CD4-positive, CD25-positive, alpha-beta regulatory T cell (primary cell): ENCODE data around the gene ATRN. TPM values are rescaled to one million over a fixed set of nuclear protein-coding genes. Genes with fewer than 3 reads are reported as not detected.
A peak's percentile ranks its signal among the peaks of the same experiment; 100 is the strongest.
"Not testable (repeated sequence)": the region's sequence is repeated elsewhere in the genome, so short reads cannot be mapped to it uniquely, and the experiment has no call there.

ENCODE experiments used
- ATAC-seq, 2 donors: fragments of 150-1000 bp; cut with Tn5 transposase; one replicate each; pipeline ENCODE4 v1.10.0; 2021; ENCODE audit warnings: low read depth in 2 of 2, moderate number of reproducible peaks in 2 of 2, moderate library complexity in 1 of 2
- DNase-seq, 3 donors: peaks; one replicate each; pipeline versions ENCODE4 v3.0.0 to v3.0.0-alpha.2; 2012 to 2022; ENCODE audit warnings: mixed read lengths in 1 of 3
- H3K27ac ChIP-seq: one replicate; pipeline ENCODE4 v1.7.0; 2013; ENCODE audit warnings: mild to moderate bottlenecking, low read length; ENCODE audit not compliant: insufficient read depth, poor library complexity, severe bottlenecking
- H3K27me3 ChIP-seq: one replicate; pipeline ENCODE4 v1.7.0; 2013; ENCODE audit warnings: low read length; ENCODE audit not compliant: control insufficient read depth, insufficient read depth
- H3K36me3 ChIP-seq: one replicate; pipeline ENCODE4 v1.7.0; 2013; ENCODE audit warnings: mild to moderate bottlenecking, low read length, moderate library complexity; ENCODE audit not compliant: control insufficient read depth, insufficient read depth
- H3K4me1 ChIP-seq: 2 replicates; pipeline ENCODE4 v1.7.0; 2013; ENCODE audit warnings: mild to moderate bottlenecking, low read length; ENCODE audit not compliant: insufficient read depth, control insufficient read depth, poor library complexity, severe bottlenecking
- H3K4me3 ChIP-seq: one replicate; pipeline ENCODE4 v1.7.0; 2013; ENCODE audit warnings: low read depth, mild to moderate bottlenecking, low read length, moderate library complexity
- H3K9me3 ChIP-seq, 2 experiments: 1 replicate in 1 of 2; 2 replicates in 1 of 2; pipeline ENCODE4 v1.7.0; 2013; ENCODE audit warnings: low read length in 2 of 2, mild to moderate bottlenecking in 1 of 2, moderate library complexity in 1 of 2; ENCODE audit not compliant: control insufficient read depth in 2 of 2
- H3K27ac Mint-ChIP-seq, 3 donors: one replicate each; pipeline ENCODE4 v1.8.0; 2020 to 2022; ENCODE audit warnings: mild to moderate bottlenecking in 3 of 3, mixed read lengths in 3 of 3, moderate library complexity in 2 of 3
- H3K27me3 Mint-ChIP-seq: one replicate; pipeline ENCODE4 v1.8.0; 2022; ENCODE audit warnings: mild to moderate bottlenecking, mixed read lengths
- H3K36me3 Mint-ChIP-seq: one replicate; pipeline ENCODE4 v1.8.0; 2020; ENCODE audit warnings: mixed read lengths
- H3K4me1 Mint-ChIP-seq, 4 donors: one replicate each; pipeline ENCODE4 v1.8.0; 2020 to 2022; ENCODE audit warnings: mixed read lengths in 4 of 4, mild to moderate bottlenecking in 1 of 4
- H3K4me3 Mint-ChIP-seq, 4 donors: one replicate each; pipeline ENCODE4 v1.8.0; 2020 to 2022; ENCODE audit warnings: mild to moderate bottlenecking in 4 of 4, mixed read lengths in 4 of 4, moderate library complexity in 3 of 4
- H3K9me3 Mint-ChIP-seq, 7 donors: one replicate each; pipeline ENCODE4 v1.8.0; 2020 to 2022; ENCODE audit warnings: mixed read lengths in 7 of 7, mild to moderate bottlenecking in 3 of 7, moderate library complexity in 2 of 7
- polyA plus RNA-seq, 4 donors: library from polyadenylated mRNA; unstranded; fragments of 300-500 nt; fragmentation: Illumina TruSeq; gene quantifications; one replicate each; pipeline ENCODE4 v1.2.3, GENCODE V29; 2021
- total RNA-seq: library from RNA; stranded (reverse); gene quantifications from one replicate; pipeline ENCODE4 v1.2.3, GENCODE V29; 2022

ATRN gene
- total and polyA plus RNA-seq, 5 donors from 2014 or later = 5.9 to 12.9 (median 7.5) TPM

GRCh38 chr20:3614466-3614865 is 143.6 kb downstream of the ATRN start:
- H3K4me1 Mint-ChIP-seq = peaks cover 0 to 7% (median 0%) of the 10 kb centered on the region in 4 donors
- H3K27ac Mint-ChIP-seq = peak overlapping the region in 2 of 3 donors; percentile 4 to 19
- no peaks in the 10 kb centered on the region for H3K9me3 Mint-ChIP-seq
- no peak overlapping the region for H3K4me3 Mint-ChIP-seq
- no peak for ATAC-seq
- DNase-seq = no peak
- H3K27me3 Mint-ChIP-seq = no peaks in the 10 kb centered on the region
- H3K27me3 ChIP-seq = no peaks in the 10 kb centered on the region
- H3K27ac ChIP-seq = no peak overlapping the region
- H3K4me1 ChIP-seq = no peaks in the 10 kb centered on the region
- H3K36me3 ChIP-seq = peaks cover 5% of the 10 kb centered on the region
- no peaks in the 10 kb centered on the region for H3K9me3 ChIP-seq
- no peak overlapping the region for H3K4me3 ChIP-seq
- H3K36me3 Mint-ChIP-seq = peaks cover 43% of the 10 kb centered on the region

- not testable (repeated sequence) for H3K36me3 ChIP-seq, H3K27ac ChIP-seq, ATAC-seq, H3K4me1 ChIP-seq, H3K4me3 Mint-ChIP-seq, H3K4me1 Mint-ChIP-seq, H3K9me3 Mint-ChIP-seq, H3K27ac Mint-ChIP-seq, DNase-seq, H3K27me3 ChIP-seq, H3K9me3 ChIP-seq, H3K27me3 Mint-ChIP-seq, H3K4me3 ChIP-seq
- peaks cover 40% of the 10 kb centered on the region for H3K36me3 Mint-ChIP-seq
Measured at GRCh38 chr20:3615171-3615840, 144.5 kb downstream of the ATRN start.

- DNase-seq = no peak
- Mint-ChIP-seq H3K9me3 (no peaks in the 10 kb centered on the region), H3K27ac (no peak overlapping the region), H3K36me3 (peaks cover 40% of the 10 kb centered on the region), H3K27me3 (no peaks in the 10 kb centered on the region), H3K4me3 (no peak overlapping the region), H3K4me1 (peaks cover 0 to 7% (median 0%) of the 10 kb centered on the region in 4 donors)
- peaks cover 5% of the 10 kb centered on the region for H3K36me3 ChIP-seq
- no peaks in the 10 kb centered on the region for H3K27me3 ChIP-seq
- H3K4me1 ChIP-seq = no peaks in the 10 kb centered on the region
- no peaks in the 10 kb centered on the region for H3K9me3 ChIP-seq
- no peak for ATAC-seq
- H3K27ac ChIP-seq = no peak overlapping the region
- no peak overlapping the region for H3K4me3 ChIP-seq
Measured at GRCh38 chr20:3616250-3616649, 145.4 kb downstream of the ATRN start.

GRCh38 chr20:3621111-3621510 is 150.3 kb downstream of the ATRN start:
- Histone ChIP-seq H3K4me1 (no peaks in the 10 kb centered on the region), H3K4me3 (no peak overlapping the region), H3K27ac (no peak overlapping the region), H3K9me3 (no peaks in the 10 kb centered on the region), H3K27me3 (no peaks in the 10 kb centered on the region), H3K36me3 (peaks cover 4% of the 10 kb centered on the region)
- no peaks in the 10 kb centered on the region for H3K27me3 Mint-ChIP-seq
- H3K36me3 Mint-ChIP-seq = peaks cover 38% of the 10 kb centered on the region
- H3K27ac Mint-ChIP-seq = no peak overlapping the region
- peaks cover 0 to 7% (median 0%) of the 10 kb centered on the region in 4 donors for H3K4me1 Mint-ChIP-seq
- no peaks in the 10 kb centered on the region for H3K9me3 Mint-ChIP-seq
- ATAC-seq (no peak), DNase-seq (no peak)
- no peak overlapping the region for H3K4me3 Mint-ChIP-seq

- Mint-ChIP-seq H3K36me3 (peaks cover 33% of the 10 kb centered on the region), H3K4me1 (peaks cover 0 to 7% (median 0%) of the 10 kb centered on the region in 4 donors), H3K4me3 (no peak overlapping the region), H3K27ac (no peak overlapping the region), H3K9me3 (no peaks in the 10 kb centered on the region), H3K27me3 (no peaks in the 10 kb centered on the region)
- Histone ChIP-seq H3K36me3 (peaks cover 4% of the 10 kb centered on the region), H3K27ac (no peak overlapping the region), H3K27me3 (no peaks in the 10 kb centered on the region), H3K4me3 (no peak overlapping the region), H3K9me3 (no peaks in the 10 kb centered on the region), H3K4me1 (no peaks in the 10 kb centered on the region)
- DNase-seq (no peak), ATAC-seq (no peak)
Measured at GRCh38 chr20:3622406-3622805, 151.6 kb downstream of the ATRN start.

GRCh38 chr20:3627476-3627875 is 156.7 kb downstream of the ATRN start:
- DNase-seq = no peak
- Histone ChIP-seq H3K4me1 (no peaks in the 10 kb centered on the region), H3K4me3 (no peak overlapping the region), H3K27me3 (no peaks in the 10 kb centered on the region), H3K9me3 (no peaks in the 10 kb centered on the region), H3K36me3 (peaks cover 7% of the 10 kb centered on the region), H3K27ac (no peak overlapping the region)
- Mint-ChIP-seq H3K4me1 (peaks cover 0 to 2% (median 0%) of the 10 kb centered on the region in 4 donors), H3K27me3 (no peaks in the 10 kb centered on the region), H3K27ac (peak overlapping the region in 1 of 3 donors; percentile 9), H3K36me3 (peaks cover 43% of the 10 kb centered on the region), H3K4me3 (no peak overlapping the region), H3K9me3 (no peaks in the 10 kb centered on the region)
- ATAC-seq = no peak

GRCh38 chr20:3628502-3629314 is 157.9 kb downstream of the ATRN start:
- no peak overlapping the region for H3K27ac ChIP-seq
- Mint-ChIP-seq H3K27ac (no peak overlapping the region), H3K4me1 (peaks cover 0 to 2% (median 0%) of the 10 kb centered on the region in 4 donors), H3K4me3 (no peak overlapping the region), H3K27me3 (no peaks in the 10 kb centered on the region), H3K9me3 (no peaks in the 10 kb centered on the region), H3K36me3 (peaks cover 50% of the 10 kb centered on the region)
- H3K36me3 ChIP-seq = peaks cover 7% of the 10 kb centered on the region
- H3K4me3 ChIP-seq = no peak overlapping the region
- no peaks in the 10 kb centered on the region for H3K4me1 ChIP-seq
- H3K27me3 ChIP-seq = no peaks in the 10 kb centered on the region
- no peaks in the 10 kb centered on the region for H3K9me3 ChIP-seq
- ATAC-seq = no peak
- no peak for DNase-seq
